GM23248 (cell line): ENCODE measurements around the gene SERPINA5. TPM values are rescaled to one million over a fixed set of nuclear protein-coding genes. Genes with fewer than 3 reads are reported as not detected.

Experiments used
- DNase-seq: peaks from one replicate; pipeline ENCODE4 v3.0.0-alpha.2; 2015
- H2AFZ ChIP-seq: fragments of 200-600 bp; sonication (generic); 2 replicates; pipeline ENCODE4 v1.6.1; 2016; ENCODE audit warnings: antibody characterized with exemption
- H3F3A ChIP-seq: fragments of 200-600 bp; sonication (generic); 2 replicates; pipeline ENCODE4 v1.6.1; 2016; ENCODE audit warnings: mild to moderate bottlenecking, antibody characterized with exemption, mixed run types; ENCODE audit not compliant: insufficient read depth
- H3K27ac ChIP-seq: fragments of 200-600 bp; sonication (generic); 2 replicates; pipeline ENCODE4 v1.5.1; 2016; ENCODE audit warnings: mild to moderate bottlenecking
- H3K27me3 ChIP-seq: fragments of 200-600 bp; sonication (generic); replicated peaks from 2 replicates; pipeline ENCODE4 v1.6.1; 2016; ENCODE audit warnings: mild to moderate bottlenecking; ENCODE audit not compliant: insufficient read depth
- H3K36me3 ChIP-seq: fragments of 200-600 bp; sonication (generic); 2 replicates; pipeline ENCODE4 v1.6.1; 2016; ENCODE audit warnings: low read depth, mild to moderate bottlenecking
- H3K4me1 ChIP-seq: fragments of 200-600 bp; sonication (generic); 2 replicates; pipeline ENCODE4 v1.6.1; 2016; ENCODE audit warnings: mild to moderate bottlenecking; ENCODE audit not compliant: insufficient read depth
- H3K4me2 ChIP-seq: fragments of 200-600 bp; sonication (generic); one replicate; pipeline ENCODE4 v1.6.1; 2016; ENCODE audit warnings: mild to moderate bottlenecking; ENCODE audit not compliant: unreplicated experiment
- H3K4me3 ChIP-seq: fragments of 200-600 bp; sonication (generic); 2 replicates; pipeline ENCODE4 v1.5.1; 2016; ENCODE audit warnings: mild to moderate bottlenecking
- H3K79me2 ChIP-seq: fragments of 200-600 bp; sonication (generic); 2 replicates; pipeline ENCODE4 v1.6.1; 2016; ENCODE audit warnings: mild to moderate bottlenecking; ENCODE audit not compliant: insufficient read depth
- H3K9ac ChIP-seq: fragments of 200-600 bp; sonication (generic); 2 replicates; pipeline ENCODE4 v1.6.1; 2016; ENCODE audit warnings: mild to moderate bottlenecking
- H3K9me2 ChIP-seq: fragments of 200-600 bp; sonication (generic); 2 replicates; pipeline ENCODE4 v1.6.1; 2016; ENCODE audit warnings: mixed run types, mild to moderate bottlenecking, moderate library complexity; ENCODE audit not compliant: insufficient read depth
- H3K9me3 ChIP-seq: fragments of 200-600 bp; sonication (generic); one replicate; pipeline ENCODE4 v1.6.1; 2017; ENCODE audit warnings: low read depth
- H4K20me1 ChIP-seq: fragments of 200-600 bp; sonication (generic); 2 replicates; pipeline ENCODE4 v1.6.0; 2016; ENCODE audit not compliant: insufficient read depth
- EZH2 ChIP-seq: fragments of 200-600 bp; sonication (generic); IDR thresholded peaks from 2 replicates; pipeline ENCODE4 v1.6.1; 2018; ENCODE audit warnings: antibody characterized with exemption, mild to moderate bottlenecking; ENCODE audit not compliant: insufficient read depth, poor library complexity, severe bottlenecking
- EZH2phosphoT487 ChIP-seq: fragments of 200-600 bp; sonication (generic); IDR thresholded peaks from 2 replicates; pipeline ENCODE4 v1.6.1; 2018; ENCODE audit warnings: antibody characterized with exemption, moderate library complexity, mild to moderate bottlenecking, low read depth; ENCODE audit not compliant: insufficient read depth
- WGBS, 2 experiments: methylation state at CpG; one replicate each; pipeline ENCODE4 v1.1.6; 2015 to 2017; ENCODE audit warnings: low lambda C conversion rate in 2 of 2, low coverage in 1 of 2; ENCODE audit errors: missing lambda C conversion rate in 2 of 2; 5-methylcytosine and 5-hydroxymethylcytosine counted together
- in situ Hi-C: fragments of 300-500 bp; cut with MboI; formaldehyde crosslinking; loops from 2 replicates; pipeline ENCODE4 v1.15.0; 2020
- polyA plus RNA-seq: library from polyadenylated mRNA; unstranded; fragments of >200 nt; fragmentation: Nextera tagmentation; extraction: Ambion mirVana; gene quantifications from 2 replicates; pipeline ENCODE4 v1.2.1, GENCODE V29; 2016
- total RNA-seq: library from RNA; depleted of rRNA; stranded (reverse); fragments of >200 nt; shearing (Covaris generic); gene quantifications from 2 replicates; pipeline ENCODE4 v1.2.3, GENCODE V29; 2014

The SERPINA5 gene
- total and polyA plus RNA-seq, 2 experiments from 2014 or later = not detected

DNA sequence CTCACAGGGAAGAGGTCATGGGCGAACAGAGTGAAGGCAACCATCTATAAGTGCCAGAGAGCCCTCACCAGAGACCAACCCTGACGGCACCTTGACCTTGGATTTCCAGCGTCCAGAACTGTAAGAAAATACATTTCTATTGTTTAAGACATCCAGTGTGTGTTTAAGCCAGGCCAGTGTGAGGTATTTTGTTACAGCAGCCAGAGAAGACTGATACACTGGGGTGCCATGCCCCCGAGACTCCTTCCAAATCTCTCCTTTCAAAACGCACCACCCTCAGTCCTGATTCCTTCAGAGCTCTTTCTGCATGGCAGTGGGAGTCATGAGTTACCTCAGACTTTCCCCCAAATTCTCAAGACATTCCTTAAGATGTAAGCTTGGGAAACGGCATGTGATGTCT lies 2.5 kb upstream of the SERPINA5 start:
- H3K79me2 ChIP-seq = no peaks in the 10 kb centered on the region
- H3K36me3 ChIP-seq = no peaks in the 10 kb centered on the region
- no peaks in the 10 kb centered on the region for H3K4me1 ChIP-seq
- H3K27ac ChIP-seq = no peak overlapping the region
- H2AFZ ChIP-seq = no peak overlapping the region
- H3F3A ChIP-seq = no peaks in the 10 kb centered on the region
- H3K27me3 ChIP-seq = peaks cover 14% of the 10 kb centered on the region
- in situ Hi-C loops = no loop called here
- 47 to 53% methylated on average over 6 of the region's 6 CpGs for WGBS, 2 experiments
- DNase-seq = no peak
- H3K9ac ChIP-seq = no peak overlapping the region
- TF ChIP-seq EZH2phosphoT487 (no peak), EZH2 (no peak)
- H3K4me3 ChIP-seq = no peak overlapping the region
- H3K4me2 ChIP-seq = no peak overlapping the region
- H3K9me2 ChIP-seq = no peaks in the 10 kb centered on the region
- H4K20me1 ChIP-seq = no peaks in the 10 kb centered on the region
- H3K9me3 ChIP-seq = no peaks in the 10 kb centered on the region

DNA sequence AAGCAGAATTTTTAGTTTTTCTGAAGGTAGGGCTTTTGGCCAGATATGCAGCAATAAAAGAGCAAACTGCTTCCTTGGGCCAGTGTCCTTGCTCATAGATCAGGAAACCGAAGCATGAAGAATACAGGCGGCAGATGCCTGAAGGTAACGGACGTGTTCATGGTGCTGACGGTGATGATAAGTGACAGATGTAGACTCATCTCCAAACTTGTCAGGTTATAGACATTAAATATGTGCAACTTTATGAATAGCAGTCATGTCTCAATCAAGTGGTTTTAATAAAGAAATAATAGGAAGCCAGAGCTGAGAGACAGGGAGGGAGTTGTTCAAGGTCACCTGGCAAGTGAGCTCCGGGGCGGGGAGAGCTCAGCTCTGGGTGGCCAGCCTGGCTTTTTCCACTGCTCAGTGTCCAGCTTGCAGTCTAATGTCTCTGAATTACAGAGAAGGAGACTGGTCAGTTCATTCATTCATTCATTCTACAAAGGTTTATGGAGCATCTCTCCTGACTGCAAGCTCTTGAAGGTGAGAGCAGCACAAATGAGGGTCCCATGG lies 1.0 kb downstream of the SERPINA5 start:
- WGBS, 2 experiments = 11 to 20% methylated on average over 7 of the region's 7 CpGs
- no peak overlapping the region for H3K4me2 ChIP-seq
- DNase-seq = no peak
- no peak overlapping the region for H3K27ac ChIP-seq
- H3K79me2 ChIP-seq = no peaks in the 10 kb centered on the region
- in situ Hi-C loops = no loop called here
- no peaks in the 10 kb centered on the region for H3K4me1 ChIP-seq
- H3K9ac ChIP-seq = no peak overlapping the region
- no peaks in the 10 kb centered on the region for H3K9me2 ChIP-seq
- H2AFZ ChIP-seq = no peak overlapping the region
- no peaks in the 10 kb centered on the region for H4K20me1 ChIP-seq
- H3K27me3 ChIP-seq = peaks cover 14% of the 10 kb centered on the region
- TF ChIP-seq EZH2 (no peak), EZH2phosphoT487 (no peak)
- H3K9me3 ChIP-seq = no peaks in the 10 kb centered on the region
- no peaks in the 10 kb centered on the region for H3F3A ChIP-seq
- no peaks in the 10 kb centered on the region for H3K36me3 ChIP-seq
- no peak overlapping the region for H3K4me3 ChIP-seq

- H2AFZ ChIP-seq = no peak overlapping the region
Measured at GRCh38 chr14:94582851-94583250, 1.6 kb downstream of the SERPINA5 start.

DNA sequence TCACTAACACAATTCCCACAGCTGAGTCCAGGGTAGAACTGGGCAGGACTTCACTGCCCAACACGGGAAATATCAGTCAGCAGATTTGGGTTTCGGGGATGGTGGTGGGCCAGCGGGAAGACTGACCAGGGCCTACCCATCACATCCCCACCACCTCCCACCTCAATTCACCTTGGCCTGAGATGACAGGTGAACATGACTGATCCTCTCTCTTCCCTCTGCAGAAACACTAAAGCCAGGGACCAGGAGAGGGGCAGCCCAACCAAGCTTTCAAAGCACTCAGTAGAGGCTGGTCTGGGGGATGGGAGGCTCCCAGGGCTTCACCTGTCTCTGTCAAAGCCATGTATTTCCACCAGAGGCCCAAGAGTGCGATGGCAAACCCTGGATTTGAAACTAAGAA lies 2.3 kb downstream of the SERPINA5 start:
- Histone ChIP-seq H3K79me2 (no peaks in the 10 kb centered on the region), H3K36me3 (no peaks in the 10 kb centered on the region), H3K4me3 (no peak overlapping the region), H3K9me3 (no peaks in the 10 kb centered on the region), H3K4me2 (no peak overlapping the region), H3K27me3 (peaks cover 14% of the 10 kb centered on the region), H3F3A (no peaks in the 10 kb centered on the region), H2AFZ (no peak overlapping the region), H4K20me1 (no peaks in the 10 kb centered on the region), H3K4me1 (no peaks in the 10 kb centered on the region), H3K9me2 (no peaks in the 10 kb centered on the region), H3K9ac (no peak overlapping the region), H3K27ac (no peak overlapping the region)
- TF ChIP-seq EZH2phosphoT487 (no peak), EZH2 (no peak)
- in situ Hi-C loops = no loop called here
- DNase-seq = no peak
- WGBS, 2 experiments = 69 to 75% methylated on average over 4 of the region's 4 CpGs

More at GRCh38 chr14:94582851-94583250, 1.6 kb downstream of the SERPINA5 start:
- Histone ChIP-seq H3K4me3 (no peak overlapping the region), H3K27me3 (peaks cover 14% of the 10 kb centered on the region), H4K20me1 (no peaks in the 10 kb centered on the region), H3F3A (no peaks in the 10 kb centered on the region), H3K4me2 (no peak overlapping the region), H3K27ac (no peak overlapping the region), H3K79me2 (no peaks in the 10 kb centered on the region), H3K9ac (no peak overlapping the region), H3K9me3 (no peaks in the 10 kb centered on the region), H3K9me2 (no peaks in the 10 kb centered on the region), H3K4me1 (no peaks in the 10 kb centered on the region), H3K36me3 (no peaks in the 10 kb centered on the region)
- in situ Hi-C loops = no loop called here
- DNase-seq = no peak
- TF ChIP-seq EZH2 (no peak), EZH2phosphoT487 (no peak)
- WGBS, 2 experiments = 69 to 76% methylated on average over 3 of the region's 3 CpGs
